GM20431 (cell line): ENCODE measurements around the gene TUBGCP4.
"Not testable (repeated sequence)": the region's sequence is repeated elsewhere in the genome, so short reads cannot be mapped to it uniquely, and the experiment has no call there.

Experiments used
- in situ Hi-C: fragments of 300-500 bp; cut with MseI, MboI; formaldehyde crosslinking; loops from one replicate; pipeline ENCODE4 v1.15.0; 2020; ENCODE audit warnings: low sequenced_read_pairs; ENCODE audit not compliant: unreplicated experiment

Gene TUBGCP4

DNA sequence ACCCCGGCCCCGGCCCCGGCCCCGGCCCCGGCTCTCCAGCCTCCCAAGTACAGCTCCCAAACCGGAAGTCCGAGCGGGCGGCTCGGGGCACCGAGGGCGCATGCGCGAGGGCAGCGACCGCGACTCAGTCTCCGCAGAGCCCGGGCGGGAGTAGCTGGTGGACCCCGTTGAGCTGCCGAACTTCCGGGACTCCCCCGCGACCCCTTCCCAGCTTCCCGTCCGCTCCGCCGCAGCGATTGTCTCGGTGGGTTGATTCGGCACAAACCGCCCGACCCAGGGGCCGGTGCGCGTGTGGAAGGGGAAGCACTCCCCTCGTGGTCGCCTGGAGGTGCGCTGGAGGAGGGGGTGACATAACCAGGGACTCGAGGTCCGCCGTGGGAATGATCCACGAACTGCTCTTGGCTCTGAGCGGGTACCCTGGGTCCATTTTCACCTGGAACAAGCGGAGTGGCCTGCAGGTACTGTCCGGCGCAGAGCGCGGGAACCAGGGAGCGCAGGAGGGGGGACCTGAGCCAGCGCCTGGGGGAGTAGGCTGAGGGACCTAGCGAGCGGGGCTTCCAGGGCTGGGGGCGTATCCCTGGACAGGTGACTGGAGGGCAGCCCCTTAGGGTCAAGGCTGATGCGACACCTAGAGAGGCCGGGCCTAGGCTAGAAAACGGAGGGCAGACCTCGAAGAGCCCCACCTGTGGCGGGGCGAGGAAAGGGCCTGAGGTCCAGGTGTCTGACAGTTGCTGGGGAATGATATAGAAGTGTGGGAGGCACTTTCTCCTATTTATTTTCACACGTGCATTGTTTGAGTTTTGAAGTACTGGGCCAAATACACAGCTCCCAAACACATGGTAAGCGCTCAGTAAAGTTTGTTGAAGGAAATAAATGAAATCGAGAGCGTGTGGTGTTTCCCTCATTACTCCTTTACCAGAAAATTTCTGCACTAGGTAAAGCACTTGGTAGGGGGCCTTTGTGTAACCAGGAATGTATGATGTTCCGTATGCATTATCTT is at the start of gene TUBGCP4, which contains the start of gene ZSCAN29:
TSS of gene TUBGCP4 (plus strand) at position 127 of the 1,000 bp plus-strand sequence. CDS start at position 381, 254 bp downstream.
TSS of gene ZSCAN29 (minus strand) at position 69 of the 1,000 bp plus-strand sequence. CDS start 1,130 bp downstream, outside the sequence.
- in situ Hi-C loops = no loop called here

DNA sequence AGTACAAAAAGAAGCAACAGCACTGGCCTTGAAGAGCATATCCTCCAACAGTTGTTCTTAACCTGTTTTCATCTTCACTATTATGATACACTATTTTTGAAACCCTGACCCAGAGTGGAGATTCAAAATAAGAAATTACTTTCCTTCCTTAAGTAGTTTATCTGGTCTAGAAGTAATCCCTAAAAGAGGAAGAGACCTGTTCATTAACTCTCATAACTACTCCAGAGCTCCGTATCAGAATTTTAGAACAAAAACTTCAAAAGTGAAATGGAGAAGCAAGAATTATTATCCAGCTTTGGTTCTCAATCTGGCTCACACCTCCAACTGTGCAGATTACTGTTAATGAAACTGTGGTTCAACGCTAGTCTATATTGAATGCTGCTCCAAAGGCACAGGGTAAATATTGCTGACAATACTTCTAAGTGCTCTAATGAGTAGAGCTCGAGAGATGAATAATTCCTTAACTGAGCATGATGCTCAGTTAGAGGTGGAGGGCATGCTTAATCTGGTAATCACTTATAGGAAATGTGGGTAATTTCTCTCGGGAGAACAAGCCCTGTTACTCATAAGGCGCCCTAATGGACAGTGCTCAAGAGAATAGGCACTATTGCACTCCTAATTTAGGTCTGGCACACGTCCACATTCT is 45.7 kb upstream of the TUBGCP4 start:
- in situ Hi-C loops = no loop called here

DNA sequence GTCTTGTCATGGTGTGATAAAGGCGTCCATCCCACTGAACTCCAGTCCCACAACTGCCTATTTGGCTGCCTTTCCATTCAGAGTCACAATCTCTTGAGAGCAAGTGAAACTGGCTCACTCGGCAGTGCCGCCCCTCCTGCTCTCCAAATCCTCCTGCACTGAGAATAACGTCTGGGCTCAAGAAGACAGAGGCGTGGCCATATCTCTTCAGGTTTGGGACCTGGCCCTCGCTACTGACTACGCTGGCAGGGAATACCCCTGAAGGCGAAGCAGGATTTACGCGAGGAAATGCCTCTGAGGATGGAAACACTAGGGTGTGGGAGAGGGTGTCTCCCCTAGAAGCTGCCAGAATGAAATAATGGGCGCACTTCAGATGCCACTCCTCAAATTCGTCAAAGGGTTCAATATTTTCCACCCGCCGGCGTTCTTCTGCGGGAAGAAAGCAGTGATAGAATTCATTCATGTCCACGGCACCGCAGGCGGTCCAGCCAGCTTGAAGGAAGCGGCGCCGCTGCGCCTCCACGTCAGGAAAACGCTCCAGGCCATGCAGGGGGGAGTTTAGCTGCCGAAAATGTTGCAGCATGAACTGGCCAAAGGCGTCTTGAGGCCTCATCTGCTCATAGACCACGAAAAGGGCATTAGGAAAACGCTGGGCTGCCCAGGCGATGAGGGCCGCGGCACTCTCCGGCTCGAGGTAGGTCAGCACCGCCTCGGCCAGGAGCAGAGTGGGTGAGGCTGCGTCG is 41.5 kb upstream of the TUBGCP4 start:
- in situ Hi-C loops = no loop called here

DNA sequence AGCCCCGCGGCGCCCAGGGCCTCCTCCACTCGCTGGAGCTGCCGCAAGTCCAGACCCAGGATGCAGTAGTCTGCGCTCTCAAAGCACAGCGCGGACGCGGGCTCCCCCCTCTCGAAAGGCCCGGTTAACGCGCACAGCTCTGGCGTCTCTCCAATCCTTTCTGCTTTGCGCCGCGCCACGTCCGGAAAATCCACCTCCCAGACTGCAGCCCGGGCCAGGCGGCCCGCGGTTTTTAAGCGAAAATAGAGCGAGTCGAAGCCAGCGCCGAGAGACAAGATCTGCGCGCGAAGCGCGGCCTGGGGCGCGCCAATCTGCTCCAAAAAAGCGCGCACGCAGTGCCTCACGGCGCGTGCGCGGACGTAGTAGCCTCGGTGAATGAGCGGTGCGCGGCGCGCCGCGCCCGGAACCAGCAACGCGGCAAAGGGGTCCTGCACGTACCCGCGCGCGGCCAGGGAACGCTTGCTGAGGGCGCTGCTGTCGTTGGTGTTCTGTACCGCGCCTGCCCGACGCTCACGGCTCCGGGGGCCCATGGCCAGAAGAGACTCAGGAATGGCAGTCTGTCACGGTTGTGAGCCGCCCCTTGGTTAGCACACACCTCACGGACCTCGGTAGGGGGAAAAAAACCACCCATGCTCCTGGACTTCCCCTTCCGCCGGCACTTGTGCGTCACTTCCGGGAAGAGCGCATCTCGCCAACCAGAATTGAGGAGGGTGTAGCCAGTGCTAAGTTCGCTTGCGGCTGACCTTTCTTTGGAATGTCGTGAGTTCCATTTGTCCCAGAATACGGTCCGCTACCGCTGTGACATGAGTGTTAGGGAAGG is 40.7 kb upstream of the TUBGCP4 start, which contains the start of gene LCMT2:
TSS of gene LCMT2 (minus strand) at position 614 of the 820 bp plus-strand sequence. CDS start at position 530, 84 bp downstream.
- in situ Hi-C loops = no loop called here

GRCh38 chr15:43330780-43331087 is 40.2 kb upstream of the TUBGCP4 start:
- in situ Hi-C loops = no loop called here

GRCh38 chr15:43346305-43346704 is 24.6 kb upstream of the TUBGCP4 start:
- in situ Hi-C loops = no loop called here

DNA sequence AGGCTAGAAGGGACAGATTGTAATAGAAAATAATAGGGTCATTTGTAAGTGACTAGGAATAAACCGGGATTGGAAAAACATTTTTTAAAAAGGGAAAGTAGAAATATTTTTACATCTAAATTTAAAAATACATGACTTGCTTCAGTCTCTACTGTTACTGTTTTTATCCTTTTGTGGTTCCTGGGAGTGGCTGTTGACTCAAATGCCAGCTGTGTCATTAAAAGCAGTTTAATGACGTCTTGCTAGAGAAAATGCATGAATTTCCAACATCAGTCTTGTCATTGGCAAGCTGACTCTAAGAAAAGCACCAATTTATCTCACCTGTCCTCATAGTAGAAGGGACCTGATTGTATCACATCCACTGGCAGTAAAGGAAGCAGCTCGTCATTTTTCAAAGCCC is 23.8 kb upstream of the TUBGCP4 start:
- in situ Hi-C loops = no loop called here

DNA sequence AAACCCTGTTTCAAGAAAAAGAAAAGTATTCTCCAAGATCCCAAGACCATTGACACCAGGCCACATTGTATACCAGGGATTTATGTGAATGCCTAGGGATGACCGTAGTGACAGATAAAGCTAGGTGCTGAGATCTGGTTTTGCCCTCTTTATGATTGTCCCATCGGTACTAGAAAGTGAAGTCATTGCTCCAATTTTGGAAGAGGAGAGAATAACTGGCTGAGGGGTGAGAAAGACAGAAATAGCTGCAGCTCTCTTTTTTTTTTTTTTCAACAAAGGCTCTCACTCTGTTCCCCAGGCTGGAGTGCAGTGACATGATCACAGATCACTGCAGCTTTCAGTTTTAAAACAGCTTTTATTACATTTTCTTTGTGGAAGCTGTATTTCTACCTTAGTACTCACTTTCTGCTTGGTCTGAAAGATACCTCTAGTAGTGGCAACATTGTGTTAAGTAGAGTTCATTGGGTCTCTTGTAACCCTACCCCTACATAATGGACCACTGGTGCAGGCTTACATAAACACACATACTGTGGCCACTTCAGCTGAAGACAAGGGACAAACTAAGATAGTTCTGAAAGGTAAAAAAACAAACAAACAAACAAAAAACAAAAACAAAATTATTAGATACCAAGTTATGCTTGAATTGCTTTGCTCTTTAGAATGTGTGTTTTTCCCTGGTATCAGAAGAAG is 18.1 kb upstream of the TUBGCP4 start:
- in situ Hi-C loops = no loop called here

- in situ Hi-C loops = no loop called here
Measured at GRCh38 chr15:43360821-43361220, 10.1 kb upstream of the TUBGCP4 start.

DNA sequence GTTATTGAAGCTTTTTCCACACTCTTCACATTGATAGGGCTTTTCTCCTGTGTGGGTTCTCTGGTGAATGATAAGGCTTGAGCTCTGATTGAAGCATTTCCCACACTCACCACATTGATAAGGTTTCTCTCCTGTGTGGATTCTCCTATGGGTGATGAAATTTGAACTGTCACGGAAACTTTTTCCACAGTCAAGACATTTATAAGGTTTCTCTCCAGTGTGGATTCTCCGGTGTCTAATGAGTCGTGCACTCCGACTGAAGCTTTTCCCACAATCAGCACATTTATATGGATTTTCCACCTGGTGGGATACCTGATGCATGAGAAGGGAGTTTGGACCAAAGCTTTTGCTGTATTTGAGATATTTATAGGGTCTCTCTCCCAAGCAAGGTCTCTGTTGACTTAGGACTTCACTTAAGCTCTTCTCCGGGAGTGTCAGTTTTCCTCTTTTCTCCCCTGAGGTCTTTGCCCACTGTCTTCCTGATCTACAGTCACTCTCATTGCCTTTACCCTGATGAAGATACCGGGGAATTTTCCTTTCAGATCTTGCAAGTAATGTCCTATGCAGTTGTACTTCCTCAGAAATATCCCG is 9.5 kb upstream of the TUBGCP4 start:
- in situ Hi-C loops = no loop called here

DNA sequence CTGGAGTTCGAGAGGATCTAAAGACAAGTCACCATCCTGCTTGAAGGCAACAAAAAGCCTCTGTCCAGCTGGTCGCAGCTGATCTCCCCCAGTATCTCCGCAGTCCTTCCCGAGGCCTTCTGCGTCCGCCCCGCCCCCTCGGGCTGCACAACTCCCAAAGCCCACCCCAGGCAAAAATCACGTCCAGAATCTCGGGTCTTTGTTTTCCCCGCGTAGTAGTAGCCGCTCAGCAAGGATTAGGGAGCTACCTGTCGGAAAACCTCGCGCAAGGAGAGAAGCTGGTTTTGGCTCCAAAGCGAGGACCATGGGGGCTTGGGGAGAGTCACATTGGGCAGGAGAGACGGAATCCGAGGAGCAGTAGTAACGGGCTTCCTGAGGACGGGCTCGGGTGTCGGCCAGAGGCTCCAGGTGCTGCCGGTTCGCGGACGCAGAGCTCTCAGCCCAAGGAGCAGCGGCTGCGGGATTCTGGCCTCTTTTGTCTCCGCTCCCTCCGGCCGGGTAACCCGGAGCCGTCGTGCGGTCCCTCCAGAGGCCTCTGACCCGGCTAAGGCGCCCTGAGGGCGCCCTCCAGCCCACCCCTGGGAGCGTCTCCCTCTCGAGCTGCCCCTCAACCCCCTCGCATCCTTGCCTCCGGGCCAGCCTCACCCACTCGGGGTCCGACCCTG is 459 bp upstream of the TUBGCP4 start:
- in situ Hi-C loops = no loop called here

DNA sequence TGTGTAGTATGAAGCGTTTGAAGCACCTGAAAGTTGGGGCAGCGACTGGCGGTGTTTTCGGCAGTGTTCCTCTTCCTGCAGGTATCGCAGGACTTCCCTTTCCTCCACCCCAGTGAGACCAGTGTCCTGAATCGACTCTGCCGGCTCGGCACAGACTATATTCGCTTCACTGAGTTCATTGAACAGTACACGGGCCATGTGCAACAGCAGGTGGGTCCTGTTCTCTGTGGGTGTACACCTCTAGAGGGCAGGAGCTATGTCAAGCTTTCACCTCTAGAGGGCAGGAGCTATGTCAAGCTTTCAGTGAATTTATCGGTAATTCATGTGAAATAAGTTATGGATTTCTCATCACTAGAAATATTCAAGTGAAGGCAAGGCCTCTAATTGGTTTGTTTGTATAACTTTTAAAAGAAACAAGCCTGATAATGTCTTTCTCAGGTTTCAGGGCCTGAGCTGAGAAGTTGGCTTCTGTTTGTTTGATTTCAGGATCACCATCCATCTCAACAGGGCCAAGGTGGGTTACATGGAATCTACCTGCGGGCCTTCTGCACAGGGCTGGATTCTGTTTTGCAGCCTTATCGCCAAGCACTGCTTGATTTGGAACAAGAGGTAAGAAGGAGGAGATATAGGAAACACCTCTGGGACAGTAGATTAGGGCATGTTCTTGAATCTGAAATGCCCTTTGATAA is 5.3 kb downstream of the TUBGCP4 start:
- in situ Hi-C loops = no loop called here

GRCh38 chr15:43378601-43379000 is 7.7 kb downstream of the TUBGCP4 start:
- in situ Hi-C loops = no loop called here

- in situ Hi-C loops = no loop called here
Measured at GRCh38 chr15:43382310-43382709, 11.4 kb downstream of the TUBGCP4 start.

GRCh38 chr15:43383070-43383469 is 12.2 kb downstream of the TUBGCP4 start:
- in situ Hi-C loops = no loop called here

DNA sequence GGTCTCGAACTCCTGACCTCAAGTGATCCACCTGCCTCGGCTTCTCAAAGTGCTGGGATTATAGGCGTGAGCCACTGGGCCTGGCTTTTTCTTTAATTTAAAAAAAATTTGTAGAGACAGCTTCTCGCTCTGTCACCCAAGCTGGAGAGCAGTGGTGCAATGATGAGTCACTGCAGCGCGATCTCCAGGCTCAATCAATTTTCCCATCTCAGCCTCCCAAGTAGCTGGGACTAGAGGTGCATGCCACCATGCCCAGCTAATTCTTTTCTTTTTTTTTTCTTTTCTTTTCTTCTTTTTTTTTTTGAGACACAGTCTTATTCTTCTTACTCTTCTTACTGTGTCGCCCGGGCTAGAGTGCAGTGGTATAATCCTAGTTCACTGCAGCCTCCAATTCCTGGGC is 19.8 kb downstream of the TUBGCP4 start:
- in situ Hi-C loops = no loop called here

DNA sequence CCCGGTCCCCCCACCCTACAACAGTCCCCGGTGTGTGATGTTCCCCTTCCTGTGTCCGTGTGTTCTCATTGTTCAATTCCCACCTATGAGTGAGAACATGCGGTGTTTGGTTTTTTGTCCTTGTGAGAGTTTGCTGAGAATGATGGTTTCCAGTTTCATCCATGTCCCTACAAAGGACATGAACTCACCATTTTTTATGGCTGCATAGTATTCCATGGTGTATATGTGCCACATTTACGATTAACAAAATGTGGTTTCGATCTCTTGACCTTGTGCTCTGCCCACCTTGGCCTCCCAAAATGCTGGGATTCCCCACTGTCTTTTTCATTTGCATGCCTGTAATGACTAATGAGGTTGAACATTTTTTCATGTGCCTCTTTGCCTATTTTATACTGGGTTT is 22.7 kb downstream of the TUBGCP4 start:
- in situ Hi-C loops = not testable (repeated sequence)

GRCh38 chr15:43402255-43402654 is 31.4 kb downstream of the TUBGCP4 start:
- in situ Hi-C loops = no loop called here
